GM12865 (cell line): ENCODE results near the gene FHIT.

ENCODE experiments used
- DNase-seq: peaks from one replicate; pipeline ENCODE4 v3.0.0; 2010; ENCODE audit warnings: low read depth
- H3K4me3 ChIP-seq: 2 replicates; pipeline ENCODE4 v1.5.1; 2011; ENCODE audit warnings: mild to moderate bottlenecking, low read depth, low read length, control low read depth
- TF ChIP-seq, protein P1 (sequence below): IDR thresholded peaks from 2 replicates; pipeline ENCODE4 v1.5.1; 2011; ENCODE audit warnings: low read length, control low read depth, low read depth, inconsistent platforms; ENCODE audit not compliant: insufficient read depth; ENCODE audit errors: missing control alignments

The FHIT gene

GRCh38 chr3:59872128-59872527 is 1379.1 kb downstream of the FHIT start:
- DNase-seq: no peak
- TF ChIP-seq, protein P1, sequence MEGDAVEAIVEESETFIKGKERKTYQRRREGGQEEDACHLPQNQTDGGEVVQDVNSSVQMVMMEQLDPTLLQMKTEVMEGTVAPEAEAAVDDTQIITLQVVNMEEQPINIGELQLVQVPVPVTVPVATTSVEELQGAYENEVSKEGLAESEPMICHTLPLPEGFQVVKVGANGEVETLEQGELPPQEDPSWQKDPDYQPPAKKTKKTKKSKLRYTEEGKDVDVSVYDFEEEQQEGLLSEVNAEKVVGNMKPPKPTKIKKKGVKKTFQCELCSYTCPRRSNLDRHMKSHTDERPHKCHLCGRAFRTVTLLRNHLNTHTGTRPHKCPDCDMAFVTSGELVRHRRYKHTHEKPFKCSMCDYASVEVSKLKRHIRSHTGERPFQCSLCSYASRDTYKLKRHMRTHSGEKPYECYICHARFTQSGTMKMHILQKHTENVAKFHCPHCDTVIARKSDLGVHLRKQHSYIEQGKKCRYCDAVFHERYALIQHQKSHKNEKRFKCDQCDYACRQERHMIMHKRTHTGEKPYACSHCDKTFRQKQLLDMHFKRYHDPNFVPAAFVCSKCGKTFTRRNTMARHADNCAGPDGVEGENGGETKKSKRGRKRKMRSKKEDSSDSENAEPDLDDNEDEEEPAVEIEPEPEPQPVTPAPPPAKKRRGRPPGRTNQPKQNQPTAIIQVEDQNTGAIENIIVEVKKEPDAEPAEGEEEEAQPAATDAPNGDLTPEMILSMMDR: no peak
- H3K4me3 ChIP-seq: no peak overlapping the region

- H3K4me3 ChIP-seq: no peak overlapping the region
- DNase-seq: no peak
- TF ChIP-seq, protein P1: no peak
Measured at GRCh38 chr3:59867185-59868002, 1383.9 kb downstream of the FHIT start.

DNA sequence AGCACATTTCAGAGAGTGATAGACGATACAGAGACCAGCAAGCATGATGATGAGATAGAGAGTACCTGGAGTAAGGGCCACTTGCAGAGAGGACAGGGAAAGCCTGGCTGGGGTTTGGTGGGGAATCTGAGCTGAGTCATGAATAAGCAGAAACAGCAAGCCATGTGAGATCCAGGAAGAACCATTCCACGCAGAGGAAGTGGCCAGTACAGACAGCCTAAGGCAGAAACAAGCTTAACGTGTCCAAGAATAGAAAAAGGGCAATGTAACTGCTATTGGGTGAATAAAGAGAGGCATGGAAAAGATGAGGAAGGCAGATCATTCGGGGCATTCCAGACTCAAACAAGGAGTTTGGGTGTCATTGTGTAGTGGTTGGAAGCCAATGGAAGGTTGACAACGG is 1385.2 kb downstream of the FHIT start:
- TF ChIP-seq, protein P1: no peak
- H3K4me3 ChIP-seq: no peak overlapping the region
- DNase-seq: no peak

DNA sequence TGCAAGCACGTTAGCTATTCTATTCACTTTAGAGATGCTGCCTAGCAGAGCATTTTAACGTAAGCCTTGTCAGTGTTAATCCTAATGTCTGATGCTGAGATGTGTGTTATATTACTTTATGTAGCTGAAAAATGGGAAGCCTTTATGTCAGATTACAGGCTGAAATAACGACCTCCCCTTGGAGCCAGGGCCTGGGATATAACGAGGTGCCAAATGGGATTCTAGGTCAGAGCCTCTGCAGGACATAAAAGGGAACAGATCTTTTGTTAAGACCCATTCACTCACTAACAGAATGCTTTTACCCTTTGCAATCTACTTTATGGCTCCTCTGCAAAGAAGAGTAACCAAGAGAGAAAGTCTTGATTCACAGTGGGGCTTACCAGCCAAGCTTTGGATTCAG is 1385.9 kb downstream of the FHIT start:
- no peak overlapping the region for H3K4me3 ChIP-seq
- DNase-seq: no peak
- TF ChIP-seq, protein P1: no peak

DNA sequence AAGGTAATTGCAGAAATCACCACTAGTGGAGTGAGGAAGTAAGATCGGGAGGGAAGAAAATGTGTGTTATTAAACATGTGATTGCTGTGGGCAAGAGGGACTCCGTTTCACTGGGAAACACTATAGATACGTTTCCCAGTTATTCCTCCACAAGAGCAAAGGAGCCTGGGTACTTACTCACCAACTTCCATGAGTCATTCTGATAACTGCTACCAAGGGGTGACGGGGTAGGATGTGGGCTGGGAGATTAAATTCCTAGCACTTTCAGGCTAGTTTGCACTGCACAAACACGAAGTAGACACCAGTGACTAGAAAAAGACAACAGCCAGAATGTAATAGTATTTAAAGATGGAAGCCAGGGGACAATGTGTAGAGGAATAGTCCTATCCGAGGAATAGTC is 1388.6 kb downstream of the FHIT start:
- TF ChIP-seq, protein P1: no peak
- H3K4me3 ChIP-seq: no peak overlapping the region
- DNase-seq: no peak

DNA sequence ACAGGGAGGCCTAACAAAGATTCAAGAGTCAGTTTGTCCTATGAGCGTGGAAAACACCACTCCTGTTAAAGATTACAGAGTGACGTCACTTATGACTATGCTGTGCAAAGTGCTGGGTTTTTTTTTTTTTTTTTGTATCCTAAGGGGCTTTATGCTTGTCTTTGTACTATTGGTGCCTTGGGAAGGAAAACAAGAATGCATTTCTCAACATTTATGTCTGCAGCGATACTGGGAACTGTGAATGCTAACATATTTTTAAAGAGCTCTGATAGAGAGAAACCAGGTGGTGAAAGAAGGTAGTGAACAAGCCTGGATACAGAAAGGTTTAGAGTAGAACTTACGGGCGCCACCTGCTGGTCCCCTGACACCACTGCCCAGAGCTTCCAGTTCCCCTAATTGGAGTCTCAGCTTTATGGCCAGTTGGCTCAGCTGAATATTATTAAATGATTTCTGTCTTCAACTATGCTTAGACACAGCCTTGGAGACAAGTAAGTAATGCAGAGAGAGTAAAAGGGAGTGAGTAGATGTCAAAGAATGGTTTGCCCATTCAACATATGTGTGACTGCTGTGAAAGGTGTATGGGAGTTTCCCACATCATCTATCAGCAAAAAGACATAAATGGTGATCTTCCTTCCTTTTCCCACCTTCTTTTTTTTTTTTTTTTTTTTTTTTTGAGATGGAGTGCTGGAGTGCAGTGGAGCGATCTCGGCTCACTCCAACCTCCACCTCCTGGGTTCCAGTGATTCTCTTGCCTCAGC is 1393.5 kb downstream of the FHIT start:
- no peak overlapping the region for H3K4me3 ChIP-seq
- TF ChIP-seq, protein P1: peak; percentile 93
- peak; percentile 85 for DNase-seq
